ENCODE measurements around the gene SGTA.

GRCh38 chr19:2800506-2800905 lies 17.4 kb upstream of the SGTA start:
- TF ChIP-seq POLR2A (IDR thresholded peaks at IDR 0.05; ENCODE audit: low read length) (no peak), GATA1 (IDR thresholded peaks at IDR 0.05; ENCODE audit: low read depth, low read length) (no peak)

All from erythroblast (primary cell).